HG02798 (cell line): Measurements from ENCODE around the gene PTPRK.

Experiments
- ATAC-seq: cut with Tn5 transposase; IDR thresholded peaks from one replicate; pipeline ENCODE4 v1.9.1; 2021; ENCODE audit warnings: mild to moderate bottlenecking; ENCODE audit not compliant: unreplicated experiment, poor library complexity

PTPRK gene

GRCh38 chr6:128520436-128521281, at the start of gene PTPRK:
TSS of gene PTPRK (minus strand) at chr6:128520599. CDS start at chr6:128520358, 241 bp downstream.
- peak; percentile 96 for ATAC-seq

GRCh38 chr6:128567029-128567428, 46.6 kb upstream of the PTPRK start:
- ATAC-seq, result no peak

- ATAC-seq, result no peak
These were observed 40.6 kb upstream of the PTPRK start for GRCh38 chr6:128560966-128561365.

GRCh38 chr6:128558924-128559323, 38.5 kb upstream of the PTPRK start:
- no peak for ATAC-seq

- ATAC-seq, result peak; percentile 54
These were observed 37.6 kb upstream of the PTPRK start for GRCh38 chr6:128558021-128558420.

GRCh38 chr6:128557081-128557480, 36.7 kb upstream of the PTPRK start:
- ATAC-seq, result no peak

- ATAC-seq, result no peak
These were observed 33.9 kb upstream of the PTPRK start for GRCh38 chr6:128554302-128554701.

GRCh38 chr6:128541261-128541660, 20.9 kb upstream of the PTPRK start:
- ATAC-seq, result no peak

- no peak for ATAC-seq
These were observed 18.4 kb upstream of the PTPRK start for GRCh38 chr6:128538763-128539162.

- no peak for ATAC-seq
These were observed 12.4 kb upstream of the PTPRK start for GRCh38 chr6:128532827-128533226.

- ATAC-seq, result no peak
These were observed 11.7 kb upstream of the PTPRK start for GRCh38 chr6:128532136-128532535.

- ATAC-seq, result no peak
These were observed 11.3 kb upstream of the PTPRK start for GRCh38 chr6:128531696-128532095.

GRCh38 chr6:128528241-128528640, 7.8 kb upstream of the PTPRK start:
- no peak for ATAC-seq

GRCh38 chr6:128527375-128527774, 7.0 kb upstream of the PTPRK start:
- ATAC-seq, result no peak

GRCh38 chr6:128526152-128526914, 5.9 kb upstream of the PTPRK start:
- no peak for ATAC-seq

- ATAC-seq, result no peak
These were observed 5.0 kb upstream of the PTPRK start for GRCh38 chr6:128525406-128525805.

GRCh38 chr6:128521282-128521632, 858 bp upstream of the PTPRK start:
- no peak for ATAC-seq

GRCh38 chr6:128519931-128520435, 416 bp downstream of the PTPRK start:
- ATAC-seq, result peak; percentile 22

GRCh38 chr6:128519132-128519930, 1.1 kb downstream of the PTPRK start:
- ATAC-seq, result no peak

GRCh38 chr6:128518434-128519131, 1.8 kb downstream of the PTPRK start:
- no peak for ATAC-seq
